Smooth muscle cell (in vitro differentiated cells): ENCODE measurements around the gene ATG10. TPM values are rescaled to one million over a fixed set of nuclear protein-coding genes. Genes with fewer than 3 reads are reported as not detected.

Source experiments
- DNase-seq: peaks from one replicate; lab custom pipeline; 2025; ENCODE audit not compliant: unreplicated experiment; lab: John Stamatoyannopoulos, UW
- H2AFZ ChIP-seq: fragments of 200-600 bp; sonication (generic); 2 replicates; pipeline ENCODE4 v1.6.0; 2016; ENCODE audit warnings: antibody characterized with exemption, low read depth, mild to moderate bottlenecking
- H3F3A ChIP-seq: fragments of 200-600 bp; sonication (generic); 2 replicates; pipeline ENCODE4 v1.6.0; 2017; ENCODE audit warnings: antibody characterized with exemption, low read depth
- H3K27ac ChIP-seq: fragments of 200-600 bp; sonication (generic); 2 replicates; pipeline ENCODE4 v1.5.1; 2016; ENCODE audit warnings: low read depth, mild to moderate bottlenecking
- H3K27me3 ChIP-seq: fragments of 200-600 bp; sonication (generic); 2 replicates; pipeline ENCODE4 v1.6.1; 2016; ENCODE audit warnings: low read depth, mild to moderate bottlenecking
- H3K36me3 ChIP-seq: fragments of 200-600 bp; sonication (generic); 2 replicates; pipeline ENCODE4 v1.5.1; 2016; ENCODE audit warnings: low read depth
- H3K4me1 ChIP-seq: fragments of 200-600 bp; sonication (generic); 2 replicates; pipeline ENCODE4 v1.5.1; 2016; ENCODE audit warnings: low read depth
- H3K4me2 ChIP-seq: fragments of 200-600 bp; sonication (generic); 2 replicates; pipeline ENCODE4 v1.6.0; 2016; ENCODE audit warnings: mild to moderate bottlenecking
- H3K4me3 ChIP-seq: fragments of 200-600 bp; sonication (generic); 2 replicates; pipeline ENCODE4 v1.5.1; 2016; ENCODE audit warnings: mild to moderate bottlenecking
- H3K79me2 ChIP-seq: fragments of 200-600 bp; sonication (generic); 2 replicates; pipeline ENCODE4 v1.6.0; 2016; ENCODE audit warnings: low read depth, mild to moderate bottlenecking
- H3K9ac ChIP-seq: fragments of 200-600 bp; sonication (generic); 2 replicates; pipeline ENCODE4 v1.6.0; 2016; ENCODE audit warnings: low read depth
- H3K9me3 ChIP-seq: fragments of 200-600 bp; sonication (generic); replicated peaks from 2 replicates; pipeline ENCODE4 v1.5.1; 2016; ENCODE audit warnings: low read depth
- H4K20me1 ChIP-seq: fragments of 200-600 bp; sonication (generic); 2 replicates; pipeline ENCODE4 v1.6.0; 2016; ENCODE audit warnings: low read depth
- WGBS: methylation state at CpG from one replicate; pipeline ENCODE4 v1.1.7; 2016; ENCODE audit warnings: low lambda C conversion rate; 5-methylcytosine and 5-hydroxymethylcytosine counted together
- polyA plus RNA-seq: library from polyadenylated mRNA; unstranded; fragments of >200 nt; fragmentation: Nextera tagmentation; extraction: Ambion mirVana; gene quantifications from 2 replicates; pipeline ENCODE4 v1.2.1, GENCODE V29; 2016
- total RNA-seq: library from RNA; depleted of rRNA; stranded (reverse); fragments of >200 nt; gene quantifications from 2 replicates; pipeline ENCODE4 v1.2.3, GENCODE V29; 2014
- TF ChIP-seq, protein P1 (sequence below): fragments of 200-600 bp; sonication (generic); IDR thresholded peaks from 2 replicates; pipeline ENCODE4 v1.5.1; 2017; ENCODE audit warnings: borderline replicate concordance, mild to moderate bottlenecking, antibody characterized with exemption; ENCODE audit not compliant: insufficient read depth, poor library complexity, severe bottlenecking

The ATG10 gene
- total and polyA plus RNA-seq, 2 experiments from 2014 or later, result 7.2 to 12.5 TPM

DNA sequence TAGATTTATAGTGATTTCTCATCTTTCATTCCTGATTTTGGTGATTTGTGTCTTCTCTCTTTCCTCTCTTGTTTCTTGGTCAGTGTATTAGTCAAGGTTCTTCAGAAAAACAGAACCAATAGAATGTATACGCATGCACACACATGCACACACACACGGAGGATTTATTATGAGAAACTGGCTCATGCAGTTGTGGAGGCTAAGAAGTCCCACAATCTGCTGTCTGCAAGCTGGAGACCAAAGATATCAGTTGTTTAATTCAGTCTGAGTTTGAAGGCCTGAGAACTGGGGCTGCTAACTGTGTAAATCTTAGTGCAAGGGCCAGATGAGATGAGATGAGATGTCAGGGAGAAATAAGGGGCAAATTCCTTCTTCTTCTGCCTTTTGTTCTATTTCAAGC is 312.1 kb downstream of the ATG10 start:
- 73% methylated on average over 2 of the region's 2 CpGs for WGBS
- Histone ChIP-seq H3K27me3 (no peaks in the 10 kb centered on the region), H3K4me3 (no peak overlapping the region), H4K20me1 (no peaks in the 10 kb centered on the region), H3K79me2 (no peaks in the 10 kb centered on the region), H3K27ac (no peak overlapping the region), H3K9me3 (no peaks in the 10 kb centered on the region), H2AFZ (no peak overlapping the region), H3K9ac (no peak overlapping the region), H3K36me3 (no peaks in the 10 kb centered on the region), H3F3A (no peaks in the 10 kb centered on the region), H3K4me1 (peaks cover 4% of the 10 kb centered on the region), H3K4me2 (no peak overlapping the region)
- no peak for DNase-seq
- TF ChIP-seq, protein P1, sequence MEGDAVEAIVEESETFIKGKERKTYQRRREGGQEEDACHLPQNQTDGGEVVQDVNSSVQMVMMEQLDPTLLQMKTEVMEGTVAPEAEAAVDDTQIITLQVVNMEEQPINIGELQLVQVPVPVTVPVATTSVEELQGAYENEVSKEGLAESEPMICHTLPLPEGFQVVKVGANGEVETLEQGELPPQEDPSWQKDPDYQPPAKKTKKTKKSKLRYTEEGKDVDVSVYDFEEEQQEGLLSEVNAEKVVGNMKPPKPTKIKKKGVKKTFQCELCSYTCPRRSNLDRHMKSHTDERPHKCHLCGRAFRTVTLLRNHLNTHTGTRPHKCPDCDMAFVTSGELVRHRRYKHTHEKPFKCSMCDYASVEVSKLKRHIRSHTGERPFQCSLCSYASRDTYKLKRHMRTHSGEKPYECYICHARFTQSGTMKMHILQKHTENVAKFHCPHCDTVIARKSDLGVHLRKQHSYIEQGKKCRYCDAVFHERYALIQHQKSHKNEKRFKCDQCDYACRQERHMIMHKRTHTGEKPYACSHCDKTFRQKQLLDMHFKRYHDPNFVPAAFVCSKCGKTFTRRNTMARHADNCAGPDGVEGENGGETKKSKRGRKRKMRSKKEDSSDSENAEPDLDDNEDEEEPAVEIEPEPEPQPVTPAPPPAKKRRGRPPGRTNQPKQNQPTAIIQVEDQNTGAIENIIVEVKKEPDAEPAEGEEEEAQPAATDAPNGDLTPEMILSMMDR, result no peak

DNA sequence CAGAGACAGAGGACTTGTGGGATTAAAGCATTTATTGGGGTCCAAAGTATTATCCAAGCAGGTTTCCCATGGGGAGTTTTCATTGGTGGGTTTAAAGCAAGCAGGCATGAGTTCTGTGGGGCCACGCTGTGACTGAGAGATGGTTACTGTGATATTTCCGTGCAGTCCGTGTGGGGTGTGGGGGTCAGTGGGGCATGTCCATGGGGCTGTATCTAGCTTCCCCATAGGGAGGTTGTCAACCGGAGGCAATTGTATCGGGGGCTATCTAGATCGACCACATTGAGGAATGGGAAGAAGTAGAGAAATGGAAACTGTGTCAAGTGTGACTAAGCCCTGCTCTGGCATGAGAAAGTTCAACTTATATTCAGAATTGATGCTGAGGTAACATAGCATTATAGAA is 313.4 kb downstream of the ATG10 start:
- no peaks in the 10 kb centered on the region for H3F3A ChIP-seq
- H3K79me2 ChIP-seq, result no peaks in the 10 kb centered on the region
- no peak overlapping the region for H3K4me3 ChIP-seq
- H3K27ac ChIP-seq, result no peak overlapping the region
- no peak overlapping the region for H3K4me2 ChIP-seq
- 94% methylated on average over 6 of the region's 6 CpGs for WGBS
- no peak overlapping the region for H3K9ac ChIP-seq
- no peaks in the 10 kb centered on the region for H4K20me1 ChIP-seq
- H2AFZ ChIP-seq, result no peak overlapping the region
- H3K36me3 ChIP-seq, result no peaks in the 10 kb centered on the region
- TF ChIP-seq, protein P1, result no peak
- no peaks in the 10 kb centered on the region for H3K9me3 ChIP-seq
- DNase-seq, result no peak
- peaks cover 6% of the 10 kb centered on the region for H3K4me1 ChIP-seq
- H3K27me3 ChIP-seq, result no peaks in the 10 kb centered on the region

DNA sequence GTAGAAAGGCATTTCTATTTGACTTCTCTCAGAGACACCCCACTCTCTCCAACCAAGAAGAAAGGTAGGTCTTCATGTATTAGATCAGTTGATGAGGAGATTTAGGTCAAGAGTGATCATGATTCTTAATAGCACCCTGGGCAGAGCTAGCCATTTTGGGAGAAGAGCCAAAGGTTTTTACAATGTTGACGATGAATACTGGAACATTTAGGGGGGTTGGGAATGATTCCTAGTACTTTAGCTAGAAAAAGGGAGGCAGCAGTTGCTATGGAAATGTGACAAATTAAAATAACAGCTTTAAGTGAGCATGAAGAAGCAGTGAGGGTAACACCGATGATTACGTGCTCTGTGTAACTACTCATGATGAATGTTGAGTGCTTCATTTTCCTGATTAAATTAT is 315.8 kb downstream of the ATG10 start:
- Histone ChIP-seq H3K36me3 (no peaks in the 10 kb centered on the region), H3K9ac (no peak overlapping the region), H3K4me3 (no peak overlapping the region), H2AFZ (no peak overlapping the region), H3K79me2 (no peaks in the 10 kb centered on the region), H3K27ac (no peak overlapping the region), H3F3A (no peaks in the 10 kb centered on the region), H3K9me3 (no peaks in the 10 kb centered on the region), H4K20me1 (no peaks in the 10 kb centered on the region), H3K27me3 (no peaks in the 10 kb centered on the region), H3K4me2 (no peak overlapping the region), H3K4me1 (peaks cover 23% of the 10 kb centered on the region)
- 96% methylated on average over 3 of the region's 3 CpGs for WGBS
- TF ChIP-seq, protein P1, result no peak
- no peak for DNase-seq

DNA sequence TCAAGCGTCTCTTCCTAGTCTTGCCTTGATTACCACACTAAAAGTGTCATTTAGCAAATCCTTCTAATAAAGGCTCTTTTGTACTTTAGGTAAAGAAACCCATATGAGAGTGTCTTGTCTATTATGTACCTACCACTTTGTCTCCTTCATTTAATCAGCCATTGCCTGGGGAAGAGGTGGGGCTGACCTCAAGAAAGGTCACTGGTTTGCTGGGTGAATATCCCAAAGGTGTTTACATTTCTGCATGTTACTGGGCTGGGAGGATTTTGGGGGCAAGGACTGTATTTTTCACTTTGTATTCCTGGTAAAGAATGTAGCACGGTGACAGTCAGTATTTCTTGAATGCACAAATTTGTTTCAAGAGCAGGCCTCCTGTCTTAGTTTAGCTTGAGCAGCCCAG is 318.2 kb downstream of the ATG10 start:
- Histone ChIP-seq H3K4me2 (no peak overlapping the region), H3K4me3 (no peak overlapping the region), H3K27ac (no peak overlapping the region), H3F3A (no peaks in the 10 kb centered on the region), H3K36me3 (no peaks in the 10 kb centered on the region), H2AFZ (no peak overlapping the region), H3K27me3 (no peaks in the 10 kb centered on the region), H3K79me2 (no peaks in the 10 kb centered on the region), H3K9me3 (no peaks in the 10 kb centered on the region), H3K4me1 (peaks cover 43% of the 10 kb centered on the region), H3K9ac (no peak overlapping the region), H4K20me1 (no peaks in the 10 kb centered on the region)
- no peak for DNase-seq
- TF ChIP-seq, protein P1, result no peak
- WGBS, result 91% methylated on average over 2 of the region's 2 CpGs
